Transverse colon (tissue), 4 donors: Measurements from ENCODE around the gene AUH. TPM values are rescaled to one million over a fixed set of nuclear protein-coding genes. Genes with fewer than 3 reads are reported as not detected.

Experiments used
- DNase-seq: peaks from one replicate; pipeline ENCODE4 v3.0.0-alpha.2; 2019
- H3K27ac ChIP-seq, 4 donors: fragments of 200-600 bp; sonication (generic); 2 replicates each; pipeline ENCODE4 v1.5.1; 2016 to 2018; ENCODE audit warnings: inconsistent platforms in 4 of 4
- H3K27me3 ChIP-seq: fragments of 200-600 bp; sonication (generic); 2 replicates; pipeline ENCODE4 v1.5.1; 2017; ENCODE audit warnings: inconsistent platforms
- H3K36me3 ChIP-seq, 4 donors: fragments of 200-600 bp; sonication (generic); 2 replicates each; pipeline ENCODE4 v1.5.1; 2017 to 2019; ENCODE audit warnings: inconsistent platforms in 4 of 4
- H3K4me1 ChIP-seq, 4 donors: fragments of 200-600 bp; sonication (generic); 2 replicates each; pipeline ENCODE4 v1.5.1; 2017 to 2020; ENCODE audit warnings: inconsistent platforms in 4 of 4
- H3K4me3 ChIP-seq, 4 donors: fragments of 200-600 bp; sonication (generic); 1 replicate in 1 of 4; 2 replicates in 3 of 4; pipeline versions ENCODE4 v1.5.1 to v1.6.1; 2017 to 2019; ENCODE audit warnings: inconsistent platforms in 4 of 4
- H3K9me3 ChIP-seq, 2 donors: fragments of 200-600 bp; sonication (generic); 2 replicates each; pipeline ENCODE4 v1.5.1; 2017 to 2019; ENCODE audit warnings: inconsistent platforms in 2 of 2
- EP300 ChIP-seq: sonication (generic); formaldehyde crosslinking; IDR thresholded peaks from one replicate; pipeline ENCODE4 v1.6.1; 2017; ENCODE audit warnings: antibody characterized with exemption, low read depth
- POLR2A ChIP-seq: fragments of 450-650 bp; IDR thresholded peaks from one replicate; pipeline ENCODE4 v1.6.1; 2016; ENCODE audit warnings: antibody characterized with exemption, mild to moderate bottlenecking, moderate library complexity
- POLR2AphosphoS5 ChIP-seq, 3 donors: sonication (generic); formaldehyde crosslinking; IDR thresholded peaks; one replicate each; pipeline ENCODE4 v1.6.1; 2016; ENCODE audit warnings: antibody characterized with exemption in 3 of 3
- WGBS, 2 donors: methylation state at CpG; one replicate each; pipeline ENCODE4 v1.1.5; 2018; ENCODE audit warnings: low coverage in 1 of 2; 5-methylcytosine and 5-hydroxymethylcytosine counted together
- in situ Hi-C, 4 donors: fragments of 200-750 bp; cut with MboI; loops; one replicate each; pipeline versions ENCODE4 v1.15.0 to v1.15.1; 2017; ENCODE audit warnings: low sequenced_read_pairs in 3 of 4, low pct_ligation_motif_present in 1 of 4, low pct_unique_long_range_greater_than_20kb in 1 of 4
- intact Hi-C: fragments of 100-400 bp; cut with DNase I; formaldehyde crosslinking; loops from one replicate; pipeline ENCODE4 v1.15.1; 2023; ENCODE audit warnings: low total_unique reads
- total RNA-seq, 4 donors: library from RNA; depleted of rRNA; stranded (reverse); fragments of >200 nt; gene quantifications; one replicate each; pipeline ENCODE4 v1.1.0, GENCODE V29; 2016
- TF ChIP-seq, protein P1 (sequence below), 5 experiments: fragments of 200-600 bp in 3 of 5; fragments of 450-650 bp in 2 of 5; sonication (generic) in 3 of 5; IDR thresholded peaks; 1 replicate in 2 of 5; 2 replicates in 3 of 5; pipeline ENCODE4 v1.5.1; 2016 to 2017; ENCODE audit warnings: antibody characterized with exemption in 5 of 5, inconsistent platforms in 3 of 5, mild to moderate bottlenecking in 2 of 5, moderate library complexity in 1 of 5

The AUH gene
- total RNA-seq, 4 donors from 2014 or later = 55.0 to 136 (median 83.8) TPM

- H3K4me3 ChIP-seq = no peak overlapping the region
These were observed 190.8 kb downstream of the AUH start for GRCh38 chr9:91170951-91171350.

GRCh38 chr9:91166796-91167366 lies 194.8 kb downstream of the AUH start:
- Histone ChIP-seq H3K4me1 (peaks cover 7 to 46% (median 19%) of the 10 kb centered on the region in 4 donors), H3K36me3 (no peaks in the 10 kb centered on the region), H3K27me3 (no peaks in the 10 kb centered on the region), H3K27ac (no peak overlapping the region), H3K4me3 (no peak overlapping the region), H3K9me3 (peaks cover 12 to 14% of the 10 kb centered on the region in 2 donors)
- peak; percentile 1 for DNase-seq
- in situ Hi-C loops = loop anchor here in 1 of 4 donors (25.0 kb wide), 1 partner anchor 105 kb away; no protein-coding TSS in a partner anchor
- TF ChIP-seq POLR2AphosphoS5 (IDR thresholded peaks at IDR 0.05) (no peak), POLR2A (no peak), EP300 (no peak)
- TF ChIP-seq, protein P1, sequence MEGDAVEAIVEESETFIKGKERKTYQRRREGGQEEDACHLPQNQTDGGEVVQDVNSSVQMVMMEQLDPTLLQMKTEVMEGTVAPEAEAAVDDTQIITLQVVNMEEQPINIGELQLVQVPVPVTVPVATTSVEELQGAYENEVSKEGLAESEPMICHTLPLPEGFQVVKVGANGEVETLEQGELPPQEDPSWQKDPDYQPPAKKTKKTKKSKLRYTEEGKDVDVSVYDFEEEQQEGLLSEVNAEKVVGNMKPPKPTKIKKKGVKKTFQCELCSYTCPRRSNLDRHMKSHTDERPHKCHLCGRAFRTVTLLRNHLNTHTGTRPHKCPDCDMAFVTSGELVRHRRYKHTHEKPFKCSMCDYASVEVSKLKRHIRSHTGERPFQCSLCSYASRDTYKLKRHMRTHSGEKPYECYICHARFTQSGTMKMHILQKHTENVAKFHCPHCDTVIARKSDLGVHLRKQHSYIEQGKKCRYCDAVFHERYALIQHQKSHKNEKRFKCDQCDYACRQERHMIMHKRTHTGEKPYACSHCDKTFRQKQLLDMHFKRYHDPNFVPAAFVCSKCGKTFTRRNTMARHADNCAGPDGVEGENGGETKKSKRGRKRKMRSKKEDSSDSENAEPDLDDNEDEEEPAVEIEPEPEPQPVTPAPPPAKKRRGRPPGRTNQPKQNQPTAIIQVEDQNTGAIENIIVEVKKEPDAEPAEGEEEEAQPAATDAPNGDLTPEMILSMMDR (IDR thresholded peaks at IDR 0.05) = no peak
- WGBS, 2 donors = 86 to 91% methylated on average over 4 to 10 of the region's 10 CpGs
- intact Hi-C loops = no loop called here

More at GRCh38 chr9:91170951-91171350, 190.8 kb downstream of the AUH start:
- DNase-seq = no peak
- intact Hi-C loops = no loop called here
- H3K4me1 ChIP-seq = peaks cover 0 to 7% (median 2%) of the 10 kb centered on the region in 4 donors
- H3K36me3 ChIP-seq = no peaks in the 10 kb centered on the region
- TF ChIP-seq, protein P1 (IDR thresholded peaks at IDR 0.05) = no peak
- TF ChIP-seq EP300 (no peak), POLR2A (no peak), POLR2AphosphoS5 (IDR thresholded peaks at IDR 0.05) (no peak)
- H3K27ac ChIP-seq = no peak overlapping the region
- H3K27me3 ChIP-seq = no peaks in the 10 kb centered on the region
- in situ Hi-C loops = loop anchor here in 1 of 4 donors (25.0 kb wide), 1 partner anchor 109 kb away; no protein-coding TSS in a partner anchor
- peaks cover 12 to 14% of the 10 kb centered on the region in 2 donors for H3K9me3 ChIP-seq

GRCh38 chr9:91164724-91165520 lies 196.8 kb downstream of the AUH start:
- 56 to 93% methylated on average over 3 to 21 of the region's 21 CpGs for WGBS, 2 donors
- no peak overlapping the region for H3K4me3 ChIP-seq
- peak; percentile 87 for DNase-seq
- no peaks in the 10 kb centered on the region for H3K27me3 ChIP-seq
- H3K27ac ChIP-seq = peak overlapping the region; percentile 61 to 71 (median 66)
- H3K9me3 ChIP-seq = no peaks in the 10 kb centered on the region
- peaks cover 7 to 55% (median 22%) of the 10 kb centered on the region in 4 donors for H3K4me1 ChIP-seq
- in situ Hi-C loops (loop anchor here in 1 of 4 donors (25.0 kb wide), 1 partner anchor 103 kb away; no protein-coding TSS in a partner anchor), intact Hi-C loops (no loop called here)
- H3K36me3 ChIP-seq = no peaks in the 10 kb centered on the region
- TF ChIP-seq EP300 (no peak), POLR2AphosphoS5 (IDR thresholded peaks at IDR 0.05) (peak in 2 of 3 donors; percentile 24 to 38), POLR2A (no peak)
- TF ChIP-seq, protein P1 (IDR thresholded peaks at IDR 0.05) = no peak

Other genes with a start within 250 kb of the AUH start
- 10 to 100 TPM; 15.8 to 26.4 (median 22.2) TPM for gene NFIL3, start 61.9 kb upstream of the AUH start, total RNA-seq